SK-N-SH (cell line): Measurements from ENCODE around the gene BCL2A1. TPM values are rescaled to one million over a fixed set of nuclear protein-coding genes. Genes with fewer than 3 reads are reported as not detected.
A peak's percentile ranks its signal among the peaks of the same experiment; 100 is the strongest.
"Not testable (repeated sequence)": the region's sequence is repeated elsewhere in the genome, so short reads cannot be mapped to it uniquely, and the experiment has no call there.

Experiments used
- CTCF ChIA-PET: fragments of 300-600, 350-600 bp; formaldehyde crosslinking; extraction: SDS; loops from one replicate; lab custom pipeline; 2021; lab: Yijun Ruan, JAX
- POLR2A ChIA-PET: fragments of 350-600 bp; sonication (Branson Sonifier 250); formaldehyde crosslinking; extraction: SDS; loops from one replicate; lab custom pipeline; 2020; ENCODE audit warnings: antibody characterized with exemption, inconsistent platforms; lab: Yijun Ruan, JAX
- DNase-seq: peaks from one replicate; pipeline ENCODE4 v3.0.0; 2012
- H2AFZ ChIP-seq: fragments of 200-600 bp; sonication (generic); 2 replicates; pipeline ENCODE4 v1.8.1; 2016; ENCODE audit warnings: antibody characterized with exemption, mild to moderate bottlenecking, low read depth
- H3F3A ChIP-seq: fragments of 200-600 bp; sonication (generic); replicated peaks from 2 replicates; pipeline ENCODE3; 2016; ENCODE audit warnings: antibody characterized with exemption, mild to moderate bottlenecking; ENCODE audit not compliant: insufficient read depth
- H3K27ac ChIP-seq, 2 experiments: fragments of 200-500 bp in 1 of 2; fragments of 200-600 bp in 1 of 2; sonication (Bioruptor generic) in 1 of 2; sonication (generic), shearing (Covaris generic) in 1 of 2; 2 replicates each; pipeline versions ENCODE4 v1.5.1 to v1.6.1; 2014 to 2016; ENCODE audit warnings: low read depth in 2 of 2, inconsistent platforms in 1 of 2, low read length in 1 of 2, mild to moderate bottlenecking in 1 of 2, mixed read lengths in 1 of 2
- H3K27me3 ChIP-seq: fragments of 200-600 bp; sonication (generic), shearing (Covaris generic); 2 replicates; pipeline ENCODE4 v1.6.1; 2016; ENCODE audit warnings: mixed run types; ENCODE audit not compliant: insufficient read depth
- H3K36me3 ChIP-seq, 2 experiments: fragments of 200-500 bp in 1 of 2; fragments of 200-600 bp in 1 of 2; sonication (Bioruptor generic) in 1 of 2; sonication (generic) in 1 of 2; replicated peaks in 1 of 2; 2 replicates each; pipeline versions ENCODE3 to v1.5.1; 2014 to 2016; ENCODE audit warnings: low read length in 1 of 2, mild to moderate bottlenecking in 1 of 2; ENCODE audit not compliant: insufficient read depth in 2 of 2, control insufficient read depth in 1 of 2
- H3K4me1 ChIP-seq, 2 experiments: fragments of 200-500 bp in 1 of 2; fragments of 200-600 bp in 1 of 2; sonication (Bioruptor generic) in 1 of 2; sonication (generic), shearing (Covaris generic) in 1 of 2; 2 replicates each; pipeline versions ENCODE4 v1.5.1 to v1.6.1; 2014 to 2016; ENCODE audit warnings: low read depth in 1 of 2, low read length in 1 of 2, mixed run types in 1 of 2; ENCODE audit not compliant: insufficient read depth in 2 of 2, control insufficient read depth in 1 of 2
- H3K4me2 ChIP-seq: fragments of 200-600 bp; sonication (generic), shearing (Covaris generic); 2 replicates; pipeline ENCODE4 v1.6.1; 2017; ENCODE audit warnings: mixed run types
- H3K4me3 ChIP-seq, 2 experiments: fragments of 200-500 bp in 1 of 2; fragments of 200-600 bp in 1 of 2; sonication (Bioruptor generic) in 1 of 2; sonication (generic), shearing (Covaris generic) in 1 of 2; 2 replicates each; pipeline versions ENCODE4 v1.5.1 to v1.8.1; 2014 to 2016; ENCODE audit warnings: low read depth in 2 of 2, inconsistent platforms in 1 of 2, low read length in 1 of 2, mild to moderate bottlenecking in 1 of 2, mixed read lengths in 1 of 2, moderate library complexity in 1 of 2
- H3K79me2 ChIP-seq: fragments of 200-600 bp; sonication (generic); 2 replicates; pipeline ENCODE4 v1.8.1; 2017; ENCODE audit warnings: mild to moderate bottlenecking; ENCODE audit not compliant: insufficient read depth
- H3K9ac ChIP-seq: fragments of 200-600 bp; sonication (generic); 2 replicates; pipeline ENCODE4 v1.6.1; 2017; ENCODE audit warnings: mixed run types
- H3K9me2 ChIP-seq: fragments of 200-600 bp; sonication (generic); 2 replicates; pipeline ENCODE4 v1.6.1; 2017; ENCODE audit warnings: mixed run types
- H3K9me3 ChIP-seq: fragments of 200-600 bp; sonication (generic); 2 replicates; pipeline ENCODE4 v1.6.1; 2017; ENCODE audit warnings: mixed run types, mild to moderate bottlenecking, moderate library complexity
- H4K20me1 ChIP-seq: fragments of 200-600 bp; sonication (generic); 2 replicates; pipeline ENCODE4 v1.6.1; 2017; ENCODE audit warnings: mild to moderate bottlenecking, mixed run types; ENCODE audit not compliant: insufficient read depth
- EP300 ChIP-seq, 2 experiments: IDR thresholded peaks; 2 replicates each; pipeline versions ENCODE4 v1.4.0 to v1.6.1; 2012; ENCODE audit warnings: borderline replicate concordance in 1 of 2, low read depth in 1 of 2, low read length in 1 of 2
- EZH2phosphoT487 ChIP-seq: fragments of 200-600 bp; sonication (generic); IDR thresholded peaks from 2 replicates; pipeline ENCODE4 v1.6.1; 2017; ENCODE audit warnings: low read depth, mixed run types, mild to moderate bottlenecking, antibody characterized with exemption, moderate library complexity, borderline replicate concordance
- JUND ChIP-seq: IDR thresholded peaks from 2 replicates; pipeline ENCODE4 v1.4.0; 2012
- MEF2A ChIP-seq: IDR thresholded peaks from 2 replicates; pipeline ENCODE4 v1.4.0; 2012; ENCODE audit warnings: low read depth, borderline replicate concordance
- MXI1 ChIP-seq: IDR thresholded peaks from 2 replicates; pipeline ENCODE4 v1.6.1; 2012; ENCODE audit warnings: mild to moderate bottlenecking, low read depth, low read length, improper control_type of control experiment
- RFX5 ChIP-seq: IDR thresholded peaks from 2 replicates; pipeline ENCODE4 v1.6.1; 2012; ENCODE audit warnings: mild to moderate bottlenecking, improper control_type of control experiment, low read length
- RXRA ChIP-seq: IDR thresholded peaks from 2 replicates; pipeline ENCODE4 v1.4.0; 2012; ENCODE audit warnings: low read depth, mild to moderate bottlenecking, borderline replicate concordance
- SIN3A ChIP-seq: IDR thresholded peaks from 2 replicates; pipeline ENCODE4 v1.6.1; 2012; ENCODE audit warnings: low read depth, mild to moderate bottlenecking, low read length, moderate library complexity, borderline replicate concordance
- WGBS: methylation state at CpG from one replicate; pipeline ENCODE4 v1.1.6; 2017; ENCODE audit warnings: low lambda C conversion rate; 5-methylcytosine and 5-hydroxymethylcytosine counted together
- polyA plus RNA-seq, 3 experiments: library from polyadenylated mRNA; depleted of rRNA; stranded (reverse); fragments of >200 nt; gene quantifications; 2 replicates each; pipeline ENCODE4 v1.2.3, GENCODE V29; 2012
- TF ChIP-seq, protein P1 (sequence below): IDR thresholded peaks from 2 replicates; pipeline ENCODE4; 2012

The BCL2A1 gene
- polyA plus RNA-seq, 1 of the 3 experiments (the other 2 are of a cell fraction) = 0.08 TPM

- Histone ChIP-seq H3K4me2 (no peak overlapping the region), H4K20me1 (no peaks in the 10 kb centered on the region), H3K36me3 (peaks cover 26 to 73% of the 10 kb centered on the region in 2 experiments), H3K4me1 (no peaks in the 10 kb centered on the region), H2AFZ (no peak overlapping the region), H3K9ac (no peak overlapping the region), H3K4me3 (peak overlapping the region in 1 of 2 experiments; percentile 9; a peak in 1 of 4 replicates), H3K9me3 (peaks cover 18% of the 10 kb centered on the region), H3K79me2 (peaks cover 13% of the 10 kb centered on the region), H3K27ac (no peak overlapping the region), H3F3A (peaks cover 7% of the 10 kb centered on the region), H3K9me2 (no peaks in the 10 kb centered on the region), H3K27me3 (no peaks in the 10 kb centered on the region)
- DNase-seq = no peak
- WGBS = 43% methylated on average over 3 of the region's 3 CpGs
- POLR2A ChIA-PET = no interaction called here
- TF ChIP-seq RFX5 (no peak), MXI1 (no peak), SIN3A (no peak)
- CTCF ChIA-PET = no interaction called here
Observed at GRCh38 chr15:79916502-79917132, 54.4 kb downstream of the BCL2A1 start.

- H3K9me2 ChIP-seq, DNase-seq, H3K27ac ChIP-seq, H3K4me3 ChIP-seq, H4K20me1 ChIP-seq, H3K4me1 ChIP-seq, CTCF ChIA-PET, H3K9ac ChIP-seq, H2AFZ ChIP-seq, H3F3A ChIP-seq, H3K4me2 ChIP-seq, POLR2A ChIA-PET, H3K27me3 ChIP-seq, H3K79me2 ChIP-seq: not testable (repeated sequence)
- 94% methylated on average over 3 of the region's 3 CpGs for WGBS
- Histone ChIP-seq H3K9me3 (peaks cover 18% of the 10 kb centered on the region), H3K36me3 (peaks cover 26 to 69% of the 10 kb centered on the region in 2 experiments)
Observed at GRCh38 chr15:79915776-79916501, 55.1 kb downstream of the BCL2A1 start.

- TF ChIP-seq RXRA = no peak
- TF ChIP-seq, protein P1, sequence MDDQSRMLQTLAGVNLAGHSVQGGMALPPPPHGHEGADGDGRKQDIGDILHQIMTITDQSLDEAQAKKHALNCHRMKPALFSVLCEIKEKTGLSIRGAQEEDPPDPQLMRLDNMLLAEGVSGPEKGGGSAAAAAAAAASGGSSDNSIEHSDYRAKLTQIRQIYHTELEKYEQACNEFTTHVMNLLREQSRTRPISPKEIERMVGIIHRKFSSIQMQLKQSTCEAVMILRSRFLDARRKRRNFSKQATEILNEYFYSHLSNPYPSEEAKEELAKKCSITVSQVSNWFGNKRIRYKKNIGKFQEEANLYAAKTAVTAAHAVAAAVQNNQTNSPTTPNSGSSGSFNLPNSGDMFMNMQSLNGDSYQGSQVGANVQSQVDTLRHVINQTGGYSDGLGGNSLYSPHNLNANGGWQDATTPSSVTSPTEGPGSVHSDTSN = no peak
- no peak for TF ChIP-seq EZH2phosphoT487
- no peak for TF ChIP-seq EP300 (IDR thresholded peaks at IDR 0.05; ENCODE audit: borderline replicate concordance in 1 of 2, low read depth in 1 of 2, low read length in 1 of 2)
- TF ChIP-seq MEF2A = no peak
- no peak for TF ChIP-seq JUND
- TF ChIP-seq, all 33 proteins: peak for 0
- POLR2A ChIA-PET = no interaction called here
- no peak overlapping the region for H3K4me3 ChIP-seq
Observed at GRCh38 chr15:79914728-79915127, 56.3 kb downstream of the BCL2A1 start.

More at GRCh38 chr15:79914728-79915127, 56.3 kb downstream of the BCL2A1 start:
- H4K20me1 ChIP-seq = no peaks in the 10 kb centered on the region
- H3K9me3 ChIP-seq = peaks cover 18% of the 10 kb centered on the region
- no peak for DNase-seq
- H3K4me1 ChIP-seq = no peaks in the 10 kb centered on the region
- CTCF ChIA-PET = no interaction called here
- H3K27me3 ChIP-seq = no peaks in the 10 kb centered on the region
- no peak overlapping the region for H2AFZ ChIP-seq
- no peak overlapping the region for H3K27ac ChIP-seq
- peaks cover 7% of the 10 kb centered on the region for H3F3A ChIP-seq
- peaks cover 2% of the 10 kb centered on the region; the same call in 1 of the 2 replicates for H3K79me2 ChIP-seq
- peaks cover 22 to 62% of the 10 kb centered on the region in 2 experiments for H3K36me3 ChIP-seq
- H3K9me2 ChIP-seq = no peaks in the 10 kb centered on the region
- no peak overlapping the region for H3K4me2 ChIP-seq
- no peak overlapping the region for H3K9ac ChIP-seq

Other genes with a start within 250 kb of the BCL2A1 start
- gene MTHFS, start 74.2 kb downstream of the BCL2A1 start, polyA plus RNA-seq (2012; rRNA removed) = 21.1 and 21.9 TPM in 2 replicates
- gene ZFAND6, start 88.5 kb upstream of the BCL2A1 start, polyA plus RNA-seq (2012; rRNA removed) = 90.1 and 114 TPM in 2 replicates
- gene FAH, start 181.8 kb upstream of the BCL2A1 start, polyA plus RNA-seq (2012; rRNA removed) = 34.9 and 36.9 TPM in 2 replicates